Stimulated activated CD4-positive, alpha-beta T cell treated with anti-CD3 and anti-CD28 coated beads, Interleukin-4, amount 100 ng/mL, for 4 hours (primary cell): Measurements from ENCODE around the gene PSMA5.
A peak's percentile ranks its signal among the peaks of the same experiment; 100 is the strongest.
"Not testable (repeated sequence)": the region's sequence is repeated elsewhere in the genome, so short reads cannot be mapped to it uniquely, and the experiment has no call there.

Experiments used
- DNase-seq, 2 experiments: peaks; one replicate each; pipeline ENCODE4 v3.0.0-alpha.2; 2020

PSMA5 gene

DNA sequence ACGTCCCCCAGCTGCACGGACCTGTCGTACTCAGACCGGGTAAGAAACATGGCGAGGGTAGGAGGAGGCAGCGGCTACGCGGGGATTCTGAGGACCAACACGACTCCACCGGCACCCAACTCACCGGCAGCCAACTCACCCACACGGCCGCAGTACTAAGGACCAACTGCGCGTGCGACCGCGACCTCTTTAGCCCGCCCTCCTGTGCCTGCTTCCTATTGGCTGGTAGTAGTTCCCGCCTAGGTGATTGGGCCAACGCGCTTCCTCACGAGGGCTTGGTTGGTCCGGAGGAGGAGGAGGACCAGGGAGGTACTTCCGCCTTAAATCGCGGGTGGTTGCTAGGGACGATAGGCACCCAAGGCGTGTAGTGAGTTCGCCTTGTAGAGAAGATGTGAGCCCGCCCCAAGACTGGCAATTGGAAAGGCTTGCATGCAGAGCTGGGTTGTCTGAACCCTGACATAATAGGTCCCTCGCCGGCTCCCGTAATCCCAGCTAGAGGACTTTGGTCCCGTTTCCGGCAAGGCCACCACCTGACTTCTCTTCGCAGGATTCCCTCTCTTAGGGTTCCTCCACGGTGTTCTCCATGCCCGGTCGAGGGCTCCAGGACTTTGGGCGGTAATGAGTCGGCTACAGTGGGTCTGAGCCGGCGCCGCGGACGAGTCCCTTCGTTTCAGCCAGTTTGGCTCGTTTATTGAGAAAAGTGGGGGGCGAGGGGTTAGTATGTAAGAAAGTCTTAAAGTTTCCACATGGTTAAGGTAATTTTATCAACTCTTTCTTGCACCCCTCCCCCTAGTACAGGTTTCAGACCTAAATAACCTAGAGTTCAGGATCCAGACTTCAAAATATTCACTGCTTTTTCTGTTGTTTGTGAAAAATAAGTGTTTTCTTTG is at the start of gene PSMA5:
TSS of gene PSMA5 (minus strand) at position 168 of the 890 bp plus-strand sequence. CDS start at position 50, 118 bp downstream.
- DNase-seq: peak; percentile 88 to 97

- DNase-seq: no peak
Observed at GRCh38 chr1:109475261-109475660, 49.0 kb upstream of the PSMA5 start.

- DNase-seq: no peak
Observed at GRCh38 chr1:109474697-109475096, 48.4 kb upstream of the PSMA5 start.

- not testable (repeated sequence) for DNase-seq
Observed at GRCh38 chr1:109473284-109474057, 47.2 kb upstream of the PSMA5 start.

DNA sequence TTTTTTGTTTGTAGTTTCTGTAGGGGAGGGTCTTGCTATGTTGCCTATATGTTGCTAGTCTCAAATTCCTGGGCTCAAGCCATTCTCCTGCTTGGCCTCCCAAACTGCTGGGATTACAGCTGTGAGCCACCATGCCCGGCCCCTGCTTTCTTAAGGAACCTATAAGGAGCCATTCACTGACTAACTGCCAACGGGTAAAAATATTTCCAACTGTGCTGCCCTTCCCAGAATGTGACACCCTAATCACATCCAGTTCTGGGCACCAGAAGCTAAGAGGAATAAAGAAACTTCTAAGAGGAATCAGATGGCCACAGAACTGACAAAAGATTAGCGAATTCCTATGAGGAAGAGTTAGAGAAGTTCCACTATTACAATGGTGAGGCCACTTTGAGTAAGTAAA is 46.5 kb upstream of the PSMA5 start:
- no peak for DNase-seq

DNA sequence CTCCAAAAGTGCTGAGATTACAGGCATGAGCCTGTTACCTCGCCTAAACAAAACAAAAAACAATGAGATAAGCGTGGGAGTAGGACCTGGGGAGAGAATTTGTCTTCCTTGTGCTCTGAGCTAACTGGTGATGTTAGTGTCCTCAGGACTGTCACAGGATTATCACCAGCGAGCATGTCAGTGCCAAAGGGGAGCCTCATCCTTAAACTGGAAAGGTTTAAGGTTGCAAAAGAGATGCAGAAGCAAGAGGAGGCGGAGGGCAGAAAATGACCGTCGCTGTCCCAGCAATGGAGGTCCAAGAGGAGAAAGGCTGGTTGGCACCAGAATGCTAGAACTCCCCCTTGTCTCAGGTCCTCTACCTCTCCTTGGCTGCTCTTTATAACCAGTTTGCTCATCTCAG is 44.0 kb upstream of the PSMA5 start:
- DNase-seq: no peak

- DNase-seq: no peak
Observed at GRCh38 chr1:109468903-109469302, 42.7 kb upstream of the PSMA5 start.

DNA sequence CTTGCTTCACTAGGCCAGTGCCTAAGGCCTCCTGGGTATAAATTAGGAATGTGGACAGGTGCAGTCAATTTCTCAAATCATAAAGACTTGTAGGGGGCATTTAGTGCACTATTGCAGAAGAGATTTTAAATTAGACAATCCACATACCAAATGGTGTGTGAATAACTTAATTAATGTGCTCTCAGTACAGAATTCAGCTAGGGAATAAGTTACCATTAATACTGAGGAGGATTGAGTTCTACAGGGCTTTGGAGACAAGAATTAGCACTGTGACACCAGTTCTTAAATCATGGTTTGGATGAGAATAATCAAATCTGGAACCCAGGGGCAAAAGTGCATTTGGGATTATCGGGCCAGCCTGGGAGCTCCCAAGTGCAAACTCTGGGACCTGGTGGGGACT is 41.8 kb upstream of the PSMA5 start:
- DNase-seq: no peak

DNA sequence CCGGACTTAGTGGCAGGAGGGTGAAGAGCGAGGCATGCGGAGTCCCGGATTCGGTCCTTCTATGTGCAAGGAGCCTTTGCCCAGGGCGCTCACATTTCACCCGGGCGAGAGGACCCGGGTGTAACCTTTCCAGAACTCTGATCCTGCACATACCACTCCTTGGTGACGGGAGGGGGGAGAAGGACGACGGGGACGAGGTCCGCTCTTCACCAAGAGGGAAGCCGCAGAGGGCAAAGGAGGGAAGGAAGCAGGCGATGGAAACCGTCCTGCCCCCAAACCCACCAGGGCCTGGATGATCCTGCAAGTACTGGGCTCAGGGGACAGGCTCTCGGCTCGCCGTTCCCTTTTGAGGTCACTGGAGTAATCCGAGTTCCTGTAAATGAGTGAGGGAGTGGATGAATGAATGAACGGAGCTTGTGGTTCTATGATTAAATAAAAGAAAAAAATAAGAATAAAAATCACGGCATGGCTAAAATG is 41.1 kb upstream of the PSMA5 start:
- DNase-seq: no peak

GRCh38 chr1:109466452-109467300 is 40.4 kb upstream of the PSMA5 start, which contains the start of gene SYPL2:
TSS of gene SYPL2 (plus strand) at chr1:109466546. CDS start at chr1:109466844, 298 bp downstream.
- peak in 1 of 2 experiments; percentile 34 for DNase-seq

- DNase-seq: no peak
Observed at GRCh38 chr1:109466125-109466451, 39.8 kb upstream of the PSMA5 start.

GRCh38 chr1:109457819-109458218 is 31.6 kb upstream of the PSMA5 start:
- no peak for DNase-seq

DNA sequence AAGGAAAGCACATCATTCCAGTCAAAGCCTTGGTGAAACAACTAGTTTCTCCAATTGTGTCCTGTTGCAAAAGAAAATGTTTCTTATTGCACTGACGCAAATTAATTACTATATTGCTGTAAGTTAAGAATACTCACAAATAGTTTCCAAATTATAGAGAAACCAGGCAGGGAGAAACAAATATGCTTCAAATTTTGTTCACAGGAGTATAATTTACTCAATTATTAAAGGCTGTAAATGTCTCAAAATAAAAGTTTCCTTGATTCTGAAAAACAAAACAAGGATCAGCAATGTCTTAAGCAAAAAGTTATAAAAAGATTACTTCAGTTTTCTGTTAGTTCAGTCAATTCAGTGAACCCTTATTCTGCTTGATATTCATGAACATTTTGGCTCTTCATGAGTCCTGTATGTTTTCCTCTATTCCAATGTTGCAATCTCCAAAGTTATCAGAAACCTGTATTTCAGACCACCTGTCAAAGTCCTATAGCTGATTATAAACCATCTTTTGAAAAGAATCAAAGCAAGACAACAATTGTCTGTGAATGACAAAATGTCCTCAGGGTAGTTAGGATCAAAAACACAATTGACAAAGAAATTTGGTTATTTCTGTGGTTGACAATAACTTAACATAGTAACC is 28.4 kb upstream of the PSMA5 start:
- DNase-seq: no peak

DNA sequence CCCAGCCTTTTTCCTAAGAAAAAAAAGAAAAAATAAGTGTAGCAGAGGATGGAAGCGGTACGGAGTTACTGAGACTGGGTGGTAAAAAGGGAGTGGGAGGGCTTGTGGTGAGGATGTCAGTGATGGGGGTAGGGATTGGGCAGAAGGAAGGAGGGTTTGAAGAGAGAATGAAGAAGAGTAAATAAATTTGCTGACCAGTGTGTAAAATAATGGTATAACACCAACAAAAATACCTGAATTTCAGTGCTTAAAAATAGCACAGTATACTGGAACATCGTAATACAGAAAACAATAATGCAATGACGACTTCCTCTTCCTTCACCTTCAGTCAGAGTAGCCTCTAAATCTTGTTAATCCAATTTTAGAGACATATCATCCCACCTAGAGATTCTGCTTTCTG is 21.3 kb upstream of the PSMA5 start:
- no peak for DNase-seq

DNA sequence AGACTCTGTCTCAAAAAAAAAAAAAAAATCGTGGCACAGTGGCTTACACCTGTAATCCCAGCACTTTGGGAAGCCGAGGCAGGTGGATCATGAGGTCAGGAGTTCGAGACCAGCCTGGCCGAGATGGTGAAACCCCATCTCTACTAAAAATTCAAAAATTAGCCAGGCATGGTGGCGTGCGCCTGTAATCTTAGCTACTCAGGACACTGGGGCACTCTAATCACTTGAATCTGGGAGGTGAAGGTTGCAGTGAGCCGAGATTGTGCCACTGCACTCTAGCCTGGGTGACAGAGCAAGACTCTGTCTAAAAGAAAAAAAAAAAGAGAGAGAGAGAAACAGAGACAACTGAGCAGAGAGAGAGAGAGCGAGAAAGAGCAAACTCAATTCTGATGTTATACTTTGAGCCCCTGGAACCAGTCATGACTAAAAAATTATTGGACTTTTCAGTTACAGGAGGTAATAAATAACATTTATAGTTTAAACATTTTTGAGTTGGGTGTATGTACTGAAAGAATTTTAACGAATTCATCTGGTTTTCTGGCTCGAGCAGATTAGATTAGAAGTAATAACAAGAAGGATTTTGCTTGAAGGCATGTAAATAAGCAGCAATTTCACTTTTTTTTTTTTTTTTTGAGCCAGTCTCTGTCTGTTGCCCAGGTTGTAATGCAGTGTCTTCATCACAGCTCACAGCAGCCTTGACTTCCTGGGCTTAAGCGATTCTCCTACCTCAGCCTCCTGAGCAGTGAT is 19.9 kb upstream of the PSMA5 start:
- DNase-seq: not testable (repeated sequence)

DNA sequence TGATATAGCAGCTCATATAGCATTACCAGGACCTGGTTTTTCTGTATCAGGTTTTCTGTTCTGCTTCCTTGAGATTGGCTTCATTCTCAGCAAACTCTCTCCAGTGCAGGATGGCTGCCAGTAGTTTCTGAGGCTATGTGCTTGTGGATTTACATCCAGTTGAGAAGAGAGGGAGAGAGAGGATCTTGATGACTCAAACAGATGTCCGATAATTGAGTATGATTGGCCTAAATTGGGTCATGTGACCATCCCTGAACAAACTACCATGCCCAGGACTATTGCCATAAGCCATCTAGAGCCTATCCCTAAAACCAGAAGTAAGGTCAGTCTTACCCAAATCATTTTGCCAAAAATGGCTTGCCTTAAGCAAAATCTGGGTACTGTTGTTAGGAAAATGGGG is 18.1 kb upstream of the PSMA5 start:
- DNase-seq: no peak

- no peak for DNase-seq
Observed at GRCh38 chr1:109443476-109443875, 17.2 kb upstream of the PSMA5 start.

DNA sequence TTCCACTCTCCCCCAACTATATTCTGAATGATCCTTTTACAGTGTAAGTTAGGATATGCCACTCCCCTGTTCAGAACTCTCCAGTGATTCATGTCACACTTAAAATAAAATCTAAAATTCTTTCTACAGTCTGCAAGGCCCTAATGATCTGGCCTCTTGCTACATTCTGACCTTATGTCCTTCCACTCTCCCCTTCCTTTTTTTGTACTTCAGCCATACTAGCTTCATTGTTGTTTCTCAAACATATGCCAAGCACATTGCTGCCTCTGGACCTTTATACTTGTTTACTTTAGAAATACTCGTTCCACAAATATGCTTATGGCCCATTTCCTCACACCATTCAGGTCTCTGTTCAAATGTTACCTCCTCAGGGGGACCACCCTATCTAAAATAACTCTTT is 14.8 kb upstream of the PSMA5 start:
- no peak for DNase-seq

DNA sequence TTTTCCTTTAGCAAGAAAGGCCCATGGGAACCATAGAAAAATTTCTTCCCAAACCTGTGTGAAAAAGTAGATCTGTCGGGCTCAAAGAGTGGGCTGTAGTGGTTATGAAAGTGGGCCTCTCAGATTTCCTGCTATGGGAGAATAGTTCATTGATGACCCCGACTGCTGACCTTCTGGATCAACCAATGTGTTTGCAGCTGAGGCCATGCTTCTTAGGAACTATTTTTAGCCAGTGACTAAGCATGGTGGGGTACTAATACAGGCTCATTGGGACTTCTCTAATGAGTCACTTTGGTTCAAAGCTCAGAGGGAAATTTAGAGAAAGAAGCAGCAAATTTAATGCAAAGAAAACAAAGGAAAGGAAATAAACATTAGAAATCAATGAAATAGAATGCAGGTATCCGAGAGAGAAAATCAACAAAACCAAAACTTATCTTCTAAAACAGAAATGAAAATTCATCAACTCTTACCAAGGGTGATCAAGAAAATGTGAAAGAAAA is 12.6 kb upstream of the PSMA5 start:
- no peak for DNase-seq

- no peak for DNase-seq
Observed at GRCh38 chr1:109434484-109434883, 8.2 kb upstream of the PSMA5 start.

DNA sequence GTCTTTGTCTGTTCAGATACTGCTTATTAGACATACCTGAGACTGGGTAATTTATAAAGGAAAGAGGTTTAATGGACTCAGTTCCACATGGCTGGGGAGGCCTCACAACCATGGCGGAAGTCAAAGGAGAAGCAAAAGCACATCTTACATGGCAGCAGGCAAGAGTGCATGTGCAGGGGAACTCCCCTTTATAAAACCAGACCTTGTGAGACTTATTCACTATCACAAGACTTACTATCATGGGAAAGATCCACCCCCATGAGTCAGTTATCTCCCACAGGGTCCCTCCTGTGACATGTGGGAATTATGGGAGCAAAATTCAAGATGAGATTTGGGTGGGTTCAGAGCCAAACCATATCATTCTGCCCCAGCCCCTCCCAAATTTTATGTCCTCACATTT is 7.1 kb upstream of the PSMA5 start:
- no peak for DNase-seq
